ENCODE data around the gene TOR1AIP1.

DNA sequence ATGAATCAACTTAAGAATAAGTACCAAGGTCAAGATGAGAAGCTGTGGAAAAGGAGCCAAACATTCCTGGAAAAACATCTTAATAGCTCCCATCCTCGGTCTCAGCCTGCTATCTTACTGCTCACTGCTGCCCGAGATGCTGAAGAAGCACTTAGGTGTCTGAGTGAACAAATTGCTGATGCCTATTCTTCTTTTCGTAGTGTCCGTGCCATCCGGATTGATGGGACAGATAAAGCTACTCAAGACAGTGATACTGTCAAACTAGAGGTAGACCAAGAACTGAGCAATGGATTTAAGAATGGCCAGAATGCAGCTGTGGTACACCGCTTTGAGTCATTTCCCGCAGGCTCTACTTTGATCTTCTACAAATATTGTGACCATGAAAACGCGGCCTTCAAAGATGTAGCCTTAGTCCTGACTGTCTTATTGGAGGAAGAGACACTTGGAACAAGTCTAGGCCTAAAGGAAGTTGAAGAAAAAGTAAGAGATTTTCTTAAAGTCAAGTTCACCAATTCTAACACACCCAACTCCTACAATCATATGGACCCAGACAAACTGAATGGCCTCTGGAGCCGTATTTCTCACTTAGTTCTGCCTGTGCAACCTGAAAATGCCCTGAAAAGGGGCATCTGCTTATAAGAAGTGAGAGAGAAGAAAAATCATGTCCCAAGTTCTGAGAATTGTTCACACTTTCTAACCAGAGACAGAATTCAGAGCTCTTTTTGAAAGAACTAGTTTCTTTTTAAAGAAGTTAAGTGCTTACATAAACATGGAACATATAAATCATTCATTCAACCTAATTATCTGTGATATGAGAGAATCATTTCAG, 35.7 kb downstream of the TOR1AIP1 start:
- TF ChIP-seq, protein P1, sequence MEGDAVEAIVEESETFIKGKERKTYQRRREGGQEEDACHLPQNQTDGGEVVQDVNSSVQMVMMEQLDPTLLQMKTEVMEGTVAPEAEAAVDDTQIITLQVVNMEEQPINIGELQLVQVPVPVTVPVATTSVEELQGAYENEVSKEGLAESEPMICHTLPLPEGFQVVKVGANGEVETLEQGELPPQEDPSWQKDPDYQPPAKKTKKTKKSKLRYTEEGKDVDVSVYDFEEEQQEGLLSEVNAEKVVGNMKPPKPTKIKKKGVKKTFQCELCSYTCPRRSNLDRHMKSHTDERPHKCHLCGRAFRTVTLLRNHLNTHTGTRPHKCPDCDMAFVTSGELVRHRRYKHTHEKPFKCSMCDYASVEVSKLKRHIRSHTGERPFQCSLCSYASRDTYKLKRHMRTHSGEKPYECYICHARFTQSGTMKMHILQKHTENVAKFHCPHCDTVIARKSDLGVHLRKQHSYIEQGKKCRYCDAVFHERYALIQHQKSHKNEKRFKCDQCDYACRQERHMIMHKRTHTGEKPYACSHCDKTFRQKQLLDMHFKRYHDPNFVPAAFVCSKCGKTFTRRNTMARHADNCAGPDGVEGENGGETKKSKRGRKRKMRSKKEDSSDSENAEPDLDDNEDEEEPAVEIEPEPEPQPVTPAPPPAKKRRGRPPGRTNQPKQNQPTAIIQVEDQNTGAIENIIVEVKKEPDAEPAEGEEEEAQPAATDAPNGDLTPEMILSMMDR (IDR thresholded peaks at IDR 0.05 in 4 of 5, conservative IDR thresholded peaks at IDR 0.05 in 1 of 5) = no peak
- TF ChIP-seq POLR2A (IDR thresholded peaks at IDR 0.05) = no peak
